ENCODE measurements around the gene IGF2BP2. TPM values are rescaled to one million over a fixed set of nuclear protein-coding genes. Genes with fewer than 3 reads are reported as not detected.

The IGF2BP2 gene
- total and polyA plus RNA-seq, 2 donors (not counting 1 experiment from before 2014, with no cell fraction given): 0.01 TPM; not detected in 1

GRCh38 chr3:185740133-185740532 is 84.7 kb downstream of the IGF2BP2 start:
- peaks cover 8 to 9% of the 10 kb centered on the region in 2 donors for H3K4me1 ChIP-seq (ENCODE audit: control insufficient read depth in 2 of 2, insufficient read depth in 2 of 2, low read length in 2 of 2)
- H3K4me2 ChIP-seq (replicated peaks; ENCODE audit: low read depth, low read length, poor library complexity, severe bottlenecking): no peak overlapping the region
- H2AFZ ChIP-seq (ENCODE audit: insufficient read depth, low read depth, low read length, poor library complexity, severe bottlenecking): no peak overlapping the region
- H3K9ac ChIP-seq (ENCODE audit: low read length): no peak overlapping the region
- intact Hi-C loops (cut with micrococcal nuclease): no loop called here
- H3K36me3 ChIP-seq (replicated peaks in 1 of 2; ENCODE audit: control extremely low read depth in 1 of 2, control insufficient read depth in 1 of 2, extremely low read depth in 1 of 2, insufficient read depth in 2 of 2, low read length in 1 of 2): no peaks in the 10 kb centered on the region
- H3K4me3 Mint-ChIP-seq: no peak overlapping the region
- CTCF ChIA-PET: interaction anchor here (1.5 kb wide), 1 partner anchor 29 kb away, joined by 5 read pairs; no protein-coding TSS in a partner anchor
- ATAC-seq (ENCODE audit: low read depth): no peak
- no peaks in the 10 kb centered on the region for H3K79me2 ChIP-seq (ENCODE audit: control insufficient read depth, insufficient read depth, low read length)
- 80% methylated on average over 1 of the region's 1 CpG for WGBS (ENCODE audit: insufficient coverage)
- no peak for DNase-seq
- TF ChIP-seq CTCF (IDR thresholded peaks at IDR 0.05) (no peak), EZH2 (IDR thresholded peaks at IDR 0.05; ENCODE audit: borderline replicate concordance, insufficient read depth, low read depth, low read length, poor library complexity, severe bottlenecking) (no peak)
- H3K27me3 ChIP-seq (replicated peaks in 1 of 4; ENCODE audit: control extremely low read depth in 1 of 4, control insufficient read depth in 3 of 4, insufficient read depth in 4 of 4, low read length in 3 of 4): no peaks in the 10 kb centered on the region
- no peak overlapping the region for H3K27ac ChIP-seq (ENCODE audit: low read length in 2 of 2)
- peaks cover 8% of the 10 kb centered on the region for H3K27me3 Mint-ChIP-seq
- H4K20me1 ChIP-seq (ENCODE audit: control insufficient read depth, insufficient read depth, low read length, poor library complexity, severe bottlenecking): no peaks in the 10 kb centered on the region
- no peaks in the 10 kb centered on the region for H3K9me3 ChIP-seq (ENCODE audit: control extremely low read depth in 1 of 3, control insufficient read depth in 2 of 3, insufficient read depth in 1 of 3, low read length in 2 of 3)
- H3K9me3 Mint-ChIP-seq (ENCODE audit: insufficient read depth): no peaks in the 10 kb centered on the region
- H3K4me3 ChIP-seq (ENCODE audit: control extremely low read depth in 1 of 5, extremely low read depth in 1 of 5, insufficient read depth in 1 of 5, low read depth in 2 of 5, low read length in 4 of 5): no peak overlapping the region
- H3K4me1 Mint-ChIP-seq: peaks cover 12% of the 10 kb centered on the region
- H3K27ac Mint-ChIP-seq: no peak overlapping the region
- POLR2A ChIA-PET: no interaction called here

GRCh38 chr3:185739264-185739701 is 85.6 kb downstream of the IGF2BP2 start:
- WGBS (ENCODE audit: insufficient coverage): 98% methylated on average over 5 of the region's 5 CpGs
- Histone ChIP-seq H3K4me3 (ENCODE audit: control extremely low read depth in 1 of 5, extremely low read depth in 1 of 5, insufficient read depth in 1 of 5, low read depth in 2 of 5, low read length in 4 of 5) (no peak overlapping the region), H3K27me3 (replicated peaks in 1 of 4; ENCODE audit: control extremely low read depth in 1 of 4, control insufficient read depth in 3 of 4, insufficient read depth in 4 of 4, low read length in 3 of 4) (no peaks in the 10 kb centered on the region), H3K4me2 (replicated peaks; ENCODE audit: low read depth, low read length, poor library complexity, severe bottlenecking) (no peak overlapping the region), H4K20me1 (ENCODE audit: control insufficient read depth, insufficient read depth, low read length, poor library complexity, severe bottlenecking) (no peaks in the 10 kb centered on the region), H3K9ac (ENCODE audit: low read length) (no peak overlapping the region), H3K79me2 (ENCODE audit: control insufficient read depth, insufficient read depth, low read length) (no peaks in the 10 kb centered on the region), H3K4me1 (ENCODE audit: control insufficient read depth in 2 of 2, insufficient read depth in 2 of 2, low read length in 2 of 2) (peaks cover 0 to under 1% of the 10 kb centered on the region in 2 donors), H3K9me3 (ENCODE audit: control extremely low read depth in 1 of 3, control insufficient read depth in 2 of 3, insufficient read depth in 1 of 3, low read length in 2 of 3) (no peaks in the 10 kb centered on the region), H3K27ac (ENCODE audit: low read length in 2 of 2) (no peak overlapping the region), H2AFZ (ENCODE audit: insufficient read depth, low read depth, low read length, poor library complexity, severe bottlenecking) (no peak overlapping the region), H3K36me3 (replicated peaks in 1 of 2; ENCODE audit: control extremely low read depth in 1 of 2, control insufficient read depth in 1 of 2, extremely low read depth in 1 of 2, insufficient read depth in 2 of 2, low read length in 1 of 2) (no peaks in the 10 kb centered on the region)
- Mint-ChIP-seq H3K9me3 (ENCODE audit: insufficient read depth) (no peaks in the 10 kb centered on the region), H3K27ac (no peak overlapping the region), H3K4me3 (no peak overlapping the region), H3K27me3 (peaks cover 8% of the 10 kb centered on the region), H3K4me1 (peaks cover 4% of the 10 kb centered on the region)
- intact Hi-C loops (cut with micrococcal nuclease): no loop called here
- TF ChIP-seq EZH2 (IDR thresholded peaks at IDR 0.05; ENCODE audit: borderline replicate concordance, insufficient read depth, low read depth, low read length, poor library complexity, severe bottlenecking): no peak
- no peak for TF ChIP-seq CTCF (IDR thresholded peaks at IDR 0.05)
- DNase-seq: no peak
- no peak for ATAC-seq (ENCODE audit: low read depth)
- CTCF ChIA-PET: no interaction called here
- POLR2A ChIA-PET: no interaction called here
